Neural progenitor cell (in vitro differentiated cells): ENCODE results near the gene PSMD13. TPM values are rescaled to one million over a fixed set of nuclear protein-coding genes. Genes with fewer than 3 reads are reported as not detected.

Source experiments
- DNase-seq: peaks from one replicate; pipeline ENCODE4 v3.0.0-alpha.2; 2016; ENCODE audit warnings: low spot score
- H2AFZ ChIP-seq: fragments of 200-600 bp; sonication (generic); replicated peaks from 2 replicates; pipeline ENCODE4 v1.6.1; 2016; ENCODE audit warnings: antibody characterized with exemption
- H3F3A ChIP-seq: fragments of 200-600 bp; sonication (generic); 2 replicates; pipeline ENCODE4 v1.6.1; 2016; ENCODE audit warnings: antibody characterized with exemption, low read depth
- H3K27ac ChIP-seq: fragments of 200-600 bp; sonication (generic); 2 replicates; pipeline ENCODE4 v1.5.1; 2016; ENCODE audit warnings: mild to moderate bottlenecking
- H3K27me3 ChIP-seq: fragments of 200-600 bp; sonication (generic); 2 replicates; pipeline ENCODE4 v1.6.1; 2016; ENCODE audit warnings: mild to moderate bottlenecking, moderate library complexity
- H3K36me3 ChIP-seq: fragments of 200-600 bp; sonication (generic); 2 replicates; pipeline ENCODE4 v1.5.1; 2016
- H3K4me1 ChIP-seq: fragments of 200-600 bp; sonication (generic); 2 replicates; pipeline ENCODE4 v1.6.1; 2016; ENCODE audit warnings: mixed run types
- H3K4me2 ChIP-seq: fragments of 200-600 bp; sonication (generic); 2 replicates; pipeline ENCODE4 v1.6.1; 2016
- H3K4me3 ChIP-seq: fragments of 200-600 bp; sonication (generic); 2 replicates; pipeline ENCODE4 v1.5.1; 2016
- H3K79me2 ChIP-seq: fragments of 200-600 bp; sonication (generic); 2 replicates; pipeline ENCODE4 v1.6.1; 2016; ENCODE audit warnings: low read depth
- H3K9ac ChIP-seq: fragments of 200-600 bp; sonication (generic); 2 replicates; pipeline ENCODE4 v1.6.1; 2016
- H3K9me3 ChIP-seq: fragments of 200-600 bp; sonication (generic); 2 replicates; pipeline ENCODE4 v1.5.1; 2016; ENCODE audit warnings: low read depth
- H4K20me1 ChIP-seq: fragments of 200-600 bp; sonication (generic); 2 replicates; pipeline ENCODE4 v1.6.1; 2016; ENCODE audit warnings: low read depth
- H3K27ac Mint-ChIP-seq: 3 replicates; pipeline ENCODE4 v1.8.0; 2021; ENCODE audit warnings: mixed read lengths
- H3K27me3 Mint-ChIP-seq: 2 replicates; pipeline ENCODE4 v1.8.0; 2022; ENCODE audit warnings: low read depth, mild to moderate bottlenecking, inconsistent platforms, moderate library complexity, mixed read lengths; ENCODE audit not compliant: insufficient read depth
- H3K36me3 Mint-ChIP-seq: 3 replicates; pipeline ENCODE4 v1.8.0; 2021; ENCODE audit warnings: mixed read lengths
- H3K4me1 Mint-ChIP-seq: 3 replicates; pipeline ENCODE4 v1.8.0; 2021; ENCODE audit warnings: mixed read lengths
- H3K4me3 Mint-ChIP-seq: 3 replicates; pipeline ENCODE4 v1.8.0; 2021; ENCODE audit warnings: mild to moderate bottlenecking, moderate library complexity, mixed read lengths
- H3K9me3 Mint-ChIP-seq: 3 replicates; pipeline ENCODE4 v1.8.0; 2020; ENCODE audit warnings: mixed read lengths
- EZH2 ChIP-seq: fragments of 200-600 bp; sonication (generic); IDR thresholded peaks from 2 replicates; pipeline ENCODE4 v1.6.1; 2017; ENCODE audit warnings: antibody characterized with exemption, mild to moderate bottlenecking, moderate library complexity
- EZH2phosphoT487 ChIP-seq: fragments of 200-600 bp; sonication (generic); IDR thresholded peaks from 2 replicates; pipeline ENCODE4 v1.6.1; 2017; ENCODE audit warnings: antibody characterized with exemption
- total RNA-seq: library from RNA; depleted of rRNA; stranded (reverse); fragments of >200 nt; gene quantifications from 2 replicates; pipeline ENCODE4 v1.2.3, GENCODE V29; 2015; ENCODE audit warnings: low replicate concordance
- TF ChIP-seq, protein P1 (sequence below): fragments of 200-600 bp; sonication (generic); IDR thresholded peaks from 2 replicates; pipeline ENCODE4 v1.5.1; 2017; ENCODE audit warnings: antibody characterized with exemption, mild to moderate bottlenecking

The PSMD13 gene
- total RNA-seq, 1 donor from 2014 or later = 90.6 TPM

DNA sequence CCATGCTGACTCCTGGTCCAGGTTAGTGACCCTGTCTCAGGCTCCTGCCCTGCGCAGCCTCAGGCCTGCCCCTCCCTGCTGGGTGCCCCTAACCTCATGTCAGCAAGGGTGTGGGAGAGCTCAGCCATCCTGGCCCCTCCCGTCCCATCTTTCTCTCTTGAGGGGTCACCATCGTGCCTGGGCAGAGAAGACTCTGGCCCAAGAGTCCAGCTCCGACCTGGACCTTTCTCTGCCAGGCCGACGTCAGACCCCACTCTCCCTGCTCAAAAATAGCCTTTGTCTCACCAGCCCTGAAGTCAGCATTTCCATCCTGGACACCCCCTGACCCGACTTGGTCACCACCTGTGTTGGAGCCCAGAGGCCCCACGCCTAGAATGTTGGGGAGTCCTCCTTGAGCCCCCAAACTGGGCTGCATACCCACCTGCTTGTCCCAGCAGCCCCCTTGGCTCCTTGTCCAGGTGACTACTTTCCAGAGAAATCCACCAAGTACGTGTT lies 39.0 kb upstream of the PSMD13 start:
- Histone ChIP-seq H3K4me2 (no peak overlapping the region), H3F3A (no peaks in the 10 kb centered on the region), H3K27me3 (no peaks in the 10 kb centered on the region), H3K9me3 (no peaks in the 10 kb centered on the region), H2AFZ (no peak overlapping the region), H3K9ac (no peak overlapping the region), H3K4me3 (no peak overlapping the region), H3K27ac (no peak overlapping the region), H3K4me1 (no peaks in the 10 kb centered on the region), H3K36me3 (no peaks in the 10 kb centered on the region), H4K20me1 (no peaks in the 10 kb centered on the region), H3K79me2 (no peaks in the 10 kb centered on the region)
- H3K9me3 Mint-ChIP-seq = no peaks in the 10 kb centered on the region
- H3K4me1 Mint-ChIP-seq = no peaks in the 10 kb centered on the region
- TF ChIP-seq EZH2 = no peak
- TF ChIP-seq, protein P1, sequence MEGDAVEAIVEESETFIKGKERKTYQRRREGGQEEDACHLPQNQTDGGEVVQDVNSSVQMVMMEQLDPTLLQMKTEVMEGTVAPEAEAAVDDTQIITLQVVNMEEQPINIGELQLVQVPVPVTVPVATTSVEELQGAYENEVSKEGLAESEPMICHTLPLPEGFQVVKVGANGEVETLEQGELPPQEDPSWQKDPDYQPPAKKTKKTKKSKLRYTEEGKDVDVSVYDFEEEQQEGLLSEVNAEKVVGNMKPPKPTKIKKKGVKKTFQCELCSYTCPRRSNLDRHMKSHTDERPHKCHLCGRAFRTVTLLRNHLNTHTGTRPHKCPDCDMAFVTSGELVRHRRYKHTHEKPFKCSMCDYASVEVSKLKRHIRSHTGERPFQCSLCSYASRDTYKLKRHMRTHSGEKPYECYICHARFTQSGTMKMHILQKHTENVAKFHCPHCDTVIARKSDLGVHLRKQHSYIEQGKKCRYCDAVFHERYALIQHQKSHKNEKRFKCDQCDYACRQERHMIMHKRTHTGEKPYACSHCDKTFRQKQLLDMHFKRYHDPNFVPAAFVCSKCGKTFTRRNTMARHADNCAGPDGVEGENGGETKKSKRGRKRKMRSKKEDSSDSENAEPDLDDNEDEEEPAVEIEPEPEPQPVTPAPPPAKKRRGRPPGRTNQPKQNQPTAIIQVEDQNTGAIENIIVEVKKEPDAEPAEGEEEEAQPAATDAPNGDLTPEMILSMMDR = no peak
- no peak for TF ChIP-seq EZH2phosphoT487
- no peak for DNase-seq
- no peak overlapping the region for H3K27ac Mint-ChIP-seq
- H3K36me3 Mint-ChIP-seq = no peaks in the 10 kb centered on the region
- H3K27me3 Mint-ChIP-seq = peaks cover 2% of the 10 kb centered on the region
- no peak overlapping the region for H3K4me3 Mint-ChIP-seq

DNA sequence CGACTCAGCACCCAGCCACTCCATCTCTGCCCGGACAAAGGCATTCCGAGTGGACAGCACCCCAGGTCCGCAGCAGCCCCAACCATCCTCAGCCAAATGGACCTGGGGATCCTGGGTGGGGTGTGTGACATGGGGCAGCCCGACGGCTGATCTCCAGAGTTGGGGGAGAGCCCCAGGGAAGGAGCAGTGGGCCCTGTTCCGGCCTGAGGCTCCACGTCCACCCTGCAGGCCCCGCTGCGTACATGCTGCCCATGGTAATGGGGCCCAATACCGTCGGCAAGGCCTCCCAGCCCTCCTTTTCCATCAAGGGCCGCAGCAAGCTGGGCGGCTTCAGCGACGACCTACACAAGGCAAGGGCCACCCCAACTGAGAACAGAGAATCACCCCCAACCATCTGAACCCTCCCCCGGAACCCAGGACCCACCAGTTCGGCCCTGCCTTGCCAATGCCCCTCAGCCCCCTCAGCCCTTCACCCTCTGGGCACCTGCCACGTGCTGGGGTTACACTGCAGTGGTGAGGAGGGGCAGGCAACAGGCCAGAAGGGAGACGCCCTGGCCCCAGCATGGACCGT lies 38.5 kb upstream of the PSMD13 start:
- Histone ChIP-seq H3K27me3 (no peaks in the 10 kb centered on the region), H3K36me3 (no peaks in the 10 kb centered on the region), H3K4me1 (no peaks in the 10 kb centered on the region), H3F3A (no peaks in the 10 kb centered on the region), H2AFZ (no peak overlapping the region), H3K4me3 (no peak overlapping the region), H3K79me2 (no peaks in the 10 kb centered on the region), H3K27ac (no peak overlapping the region), H4K20me1 (no peaks in the 10 kb centered on the region), H3K9ac (no peak overlapping the region), H3K4me2 (no peak overlapping the region), H3K9me3 (no peaks in the 10 kb centered on the region)
- H3K36me3 Mint-ChIP-seq = no peaks in the 10 kb centered on the region
- no peak overlapping the region for H3K27ac Mint-ChIP-seq
- TF ChIP-seq EZH2phosphoT487 = no peak
- TF ChIP-seq, protein P1 = no peak
- no peak for TF ChIP-seq EZH2
- no peak overlapping the region for H3K4me3 Mint-ChIP-seq
- no peaks in the 10 kb centered on the region for H3K9me3 Mint-ChIP-seq
- no peak for DNase-seq
- H3K27me3 Mint-ChIP-seq = peaks cover 2% of the 10 kb centered on the region
- H3K4me1 Mint-ChIP-seq = no peaks in the 10 kb centered on the region

DNA sequence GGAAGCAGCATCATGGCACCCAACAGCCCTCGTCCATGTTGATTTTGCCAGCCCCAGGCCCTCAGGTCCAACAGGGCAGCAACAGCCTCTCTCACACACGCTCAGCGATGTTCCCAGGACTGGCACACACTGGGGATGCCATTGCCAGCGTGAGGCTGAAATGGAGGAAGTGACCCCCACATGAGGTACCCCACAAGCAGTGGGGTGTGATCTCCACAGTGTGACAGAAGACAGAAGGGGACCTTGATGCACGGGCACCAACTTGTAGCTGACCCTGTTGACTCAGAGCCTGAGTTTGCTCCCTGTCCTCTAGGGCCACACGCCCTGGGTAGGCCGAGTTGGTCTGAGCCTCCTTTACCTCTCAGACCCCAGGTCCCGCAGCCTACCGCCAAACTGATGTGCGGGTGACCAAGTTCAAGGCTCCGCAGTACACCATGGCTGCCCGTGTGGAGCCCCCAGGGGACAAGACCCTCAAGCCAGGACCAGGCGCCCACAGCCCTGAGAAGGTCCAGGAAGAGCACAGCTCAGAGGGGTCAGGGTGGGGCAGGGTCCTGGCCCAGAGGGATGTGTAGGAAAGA lies 37.7 kb upstream of the PSMD13 start:
- H3K27ac ChIP-seq = no peak overlapping the region
- Mint-ChIP-seq H3K9me3 (no peaks in the 10 kb centered on the region), H3K36me3 (no peaks in the 10 kb centered on the region), H3K27ac (no peak overlapping the region), H3K27me3 (peaks cover 2% of the 10 kb centered on the region), H3K4me3 (no peak overlapping the region), H3K4me1 (peaks cover 2% of the 10 kb centered on the region)
- no peaks in the 10 kb centered on the region for H4K20me1 ChIP-seq
- H3K9me3 ChIP-seq = no peaks in the 10 kb centered on the region
- H3K9ac ChIP-seq = no peak overlapping the region
- H2AFZ ChIP-seq = no peak overlapping the region
- no peaks in the 10 kb centered on the region for H3K36me3 ChIP-seq
- no peaks in the 10 kb centered on the region for H3F3A ChIP-seq
- H3K4me1 ChIP-seq = no peaks in the 10 kb centered on the region
- no peaks in the 10 kb centered on the region for H3K27me3 ChIP-seq
- TF ChIP-seq EZH2phosphoT487 (no peak), EZH2 (no peak)
- TF ChIP-seq, protein P1 = no peak
- no peak overlapping the region for H3K4me2 ChIP-seq
- no peaks in the 10 kb centered on the region for H3K79me2 ChIP-seq
- no peak for DNase-seq
- H3K4me3 ChIP-seq = no peak overlapping the region
